Thyroid gland (tissue), 4 donors: ENCODE measurements around the gene ATP6V0C.
"Not testable (repeated sequence)": the region's sequence is repeated elsewhere in the genome, so short reads cannot be mapped to it uniquely, and the experiment has no call there.

ENCODE experiments used
- POLR2A ChIP-seq, 2 donors: fragments of 450-650 bp; IDR thresholded peaks; one replicate each; pipeline ENCODE4 v1.6.1; 2017; ENCODE audit warnings: antibody characterized with exemption in 2 of 2, mild to moderate bottlenecking in 2 of 2, moderate library complexity in 1 of 2
- TF ChIP-seq, protein P1 (sequence below), 6 experiments: fragments of 200-600 bp in 3 of 6; fragments of 450-650 bp in 3 of 6; sonication (generic) in 3 of 6; IDR thresholded peaks; one replicate each; pipeline ENCODE4 v1.5.1; 2016 to 2019; ENCODE audit warnings: antibody characterized with exemption in 6 of 6, mild to moderate bottlenecking in 2 of 6, inconsistent platforms in 1 of 6, moderate library complexity in 1 of 6

DNA sequence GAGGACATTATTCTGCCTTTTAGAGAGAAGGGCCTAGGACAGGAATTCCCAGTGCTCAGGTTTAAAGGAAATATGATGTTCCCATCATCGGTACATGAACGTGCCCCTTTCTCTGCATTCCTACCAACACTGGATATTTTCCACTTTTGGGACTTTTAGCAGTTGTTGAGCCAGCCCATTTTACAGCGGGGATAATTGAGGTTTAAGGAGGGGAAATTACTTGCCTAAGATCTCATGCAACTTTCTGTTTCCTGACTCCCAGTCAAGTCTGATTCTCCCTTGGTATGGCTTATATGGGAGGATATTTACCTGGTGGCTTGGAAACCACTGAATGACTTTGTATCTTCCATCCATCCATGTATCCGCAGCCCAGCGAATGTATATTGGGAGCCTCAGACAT lies 20.6 kb downstream of the ATP6V0C start:
- TF ChIP-seq, protein P1, sequence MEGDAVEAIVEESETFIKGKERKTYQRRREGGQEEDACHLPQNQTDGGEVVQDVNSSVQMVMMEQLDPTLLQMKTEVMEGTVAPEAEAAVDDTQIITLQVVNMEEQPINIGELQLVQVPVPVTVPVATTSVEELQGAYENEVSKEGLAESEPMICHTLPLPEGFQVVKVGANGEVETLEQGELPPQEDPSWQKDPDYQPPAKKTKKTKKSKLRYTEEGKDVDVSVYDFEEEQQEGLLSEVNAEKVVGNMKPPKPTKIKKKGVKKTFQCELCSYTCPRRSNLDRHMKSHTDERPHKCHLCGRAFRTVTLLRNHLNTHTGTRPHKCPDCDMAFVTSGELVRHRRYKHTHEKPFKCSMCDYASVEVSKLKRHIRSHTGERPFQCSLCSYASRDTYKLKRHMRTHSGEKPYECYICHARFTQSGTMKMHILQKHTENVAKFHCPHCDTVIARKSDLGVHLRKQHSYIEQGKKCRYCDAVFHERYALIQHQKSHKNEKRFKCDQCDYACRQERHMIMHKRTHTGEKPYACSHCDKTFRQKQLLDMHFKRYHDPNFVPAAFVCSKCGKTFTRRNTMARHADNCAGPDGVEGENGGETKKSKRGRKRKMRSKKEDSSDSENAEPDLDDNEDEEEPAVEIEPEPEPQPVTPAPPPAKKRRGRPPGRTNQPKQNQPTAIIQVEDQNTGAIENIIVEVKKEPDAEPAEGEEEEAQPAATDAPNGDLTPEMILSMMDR (IDR thresholded peaks at IDR 0.05) = not testable (repeated sequence)
- TF ChIP-seq POLR2A (IDR thresholded peaks at IDR 0.05) = not testable (repeated sequence)
